ENCODE data around the gene IL27RA.

- TF ChIP-seq, protein P1, sequence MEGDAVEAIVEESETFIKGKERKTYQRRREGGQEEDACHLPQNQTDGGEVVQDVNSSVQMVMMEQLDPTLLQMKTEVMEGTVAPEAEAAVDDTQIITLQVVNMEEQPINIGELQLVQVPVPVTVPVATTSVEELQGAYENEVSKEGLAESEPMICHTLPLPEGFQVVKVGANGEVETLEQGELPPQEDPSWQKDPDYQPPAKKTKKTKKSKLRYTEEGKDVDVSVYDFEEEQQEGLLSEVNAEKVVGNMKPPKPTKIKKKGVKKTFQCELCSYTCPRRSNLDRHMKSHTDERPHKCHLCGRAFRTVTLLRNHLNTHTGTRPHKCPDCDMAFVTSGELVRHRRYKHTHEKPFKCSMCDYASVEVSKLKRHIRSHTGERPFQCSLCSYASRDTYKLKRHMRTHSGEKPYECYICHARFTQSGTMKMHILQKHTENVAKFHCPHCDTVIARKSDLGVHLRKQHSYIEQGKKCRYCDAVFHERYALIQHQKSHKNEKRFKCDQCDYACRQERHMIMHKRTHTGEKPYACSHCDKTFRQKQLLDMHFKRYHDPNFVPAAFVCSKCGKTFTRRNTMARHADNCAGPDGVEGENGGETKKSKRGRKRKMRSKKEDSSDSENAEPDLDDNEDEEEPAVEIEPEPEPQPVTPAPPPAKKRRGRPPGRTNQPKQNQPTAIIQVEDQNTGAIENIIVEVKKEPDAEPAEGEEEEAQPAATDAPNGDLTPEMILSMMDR (IDR thresholded peaks at IDR 0.05), result no peak
- no peak for TF ChIP-seq EZH2 (IDR thresholded peaks at IDR 0.05; ENCODE audit: borderline replicate concordance, insufficient read depth, low read depth, low read length, poor library complexity, severe bottlenecking)
These were observed 46.8 kb downstream of the IL27RA start for GRCh38 chr19:14078411-14078810.
